ENCODE measurements around the gene CCM2.

- TF ChIP-seq CTCF (IDR thresholded peaks at IDR 0.05) (no peak), SMC3 (IDR thresholded peaks at IDR 0.05) (no peak)
Observed at GRCh38 chr7:45074528-45075354, 74.7 kb downstream of the CCM2 start.

Data from A549 (cell line).